B cell (primary cell): ENCODE measurements around the gene GPC5. TPM values are rescaled to one million over a fixed set of nuclear protein-coding genes. Genes with fewer than 3 reads are reported as not detected.

Source experiments
- ATAC-seq: fragments of 200-7000 bp; cut with Tn5 transposase; one replicate; pipeline ENCODE4 v1.10.0; 2021; ENCODE audit warnings: low read depth, mild to moderate bottlenecking, moderate number of reproducible peaks, moderate library complexity
- CTCF ChIA-PET: fragments of 350-600 bp; sonication (Branson Sonifier 250); formaldehyde crosslinking; loops from one replicate; lab custom pipeline; 2021; ENCODE audit warnings: antibody characterized with exemption, inconsistent platforms; lab: Charles Lee
- POLR2A ChIA-PET: fragments of 350-600 bp; sonication (Branson Sonifier 250); formaldehyde crosslinking; loops from one replicate; lab custom pipeline; 2021; ENCODE audit warnings: antibody characterized with exemption; lab: Charles Lee
- DNase-seq: peaks from one replicate; pipeline ENCODE4 v3.0.0; 2013
- H2AFZ ChIP-seq: 2 replicates; pipeline ENCODE4 v1.6.1; 2012; ENCODE audit warnings: mild to moderate bottlenecking, low read depth, low read length; ENCODE audit not compliant: insufficient read depth, poor library complexity, severe bottlenecking
- H3K27ac ChIP-seq, 2 donors: 1 replicate in 1 of 2; 2 replicates in 1 of 2; pipeline ENCODE4 v1.5.1; 2012 to 2013; ENCODE audit warnings: low read length in 2 of 2, mild to moderate bottlenecking in 2 of 2, moderate library complexity in 1 of 2
- H3K27me3 ChIP-seq, 4 experiments: fragments of 200-600 bp in 1 of 4; sonication (generic) in 1 of 4; replicated peaks in 1 of 4; 1 replicate in 2 of 4; 2 replicates in 2 of 4; pipeline versions ENCODE4 v1.6.1 to v1.7.0; 2013 to 2016; ENCODE audit warnings: low read length in 3 of 4, mild to moderate bottlenecking in 2 of 4, mixed read lengths in 1 of 4, moderate library complexity in 1 of 4; ENCODE audit not compliant: insufficient read depth in 4 of 4, control insufficient read depth in 3 of 4; ENCODE audit errors: control extremely low read depth in 1 of 4
- H3K36me3 ChIP-seq, 2 experiments: replicated peaks in 1 of 2; 1 replicate in 1 of 2; 2 replicates in 1 of 2; pipeline versions ENCODE4 v1.6.1 to v1.7.1; 2013; ENCODE audit warnings: low read length in 1 of 2; ENCODE audit not compliant: insufficient read depth in 2 of 2, control insufficient read depth in 1 of 2; ENCODE audit errors: control extremely low read depth in 1 of 2, extremely low read depth in 1 of 2
- H3K4me1 ChIP-seq, 2 donors: fragments of 200-600 bp in 1 of 2; sonication (generic) in 1 of 2; 1 replicate in 1 of 2; 2 replicates in 1 of 2; pipeline versions ENCODE4 v1.5.1 to v1.6.1; 2013 to 2017; ENCODE audit warnings: low read length in 2 of 2; ENCODE audit not compliant: control insufficient read depth in 2 of 2, insufficient read depth in 2 of 2
- H3K4me2 ChIP-seq: replicated peaks from 2 replicates; pipeline ENCODE3; 2012; ENCODE audit warnings: mild to moderate bottlenecking, low read depth, low read length; ENCODE audit not compliant: poor library complexity, severe bottlenecking
- H3K4me3 ChIP-seq, 5 experiments: fragments of 200-600 bp in 1 of 5; sonication (generic) in 1 of 5; 1 replicate in 3 of 5; 2 replicates in 2 of 5; pipeline versions ENCODE4 v1.5.1 to v1.7.0; 2011 to 2016; ENCODE audit warnings: low read length in 4 of 5, mild to moderate bottlenecking in 4 of 5, low read depth in 2 of 5, control low read depth in 1 of 5, moderate library complexity in 1 of 5; ENCODE audit not compliant: insufficient read depth in 1 of 5; ENCODE audit errors: control extremely low read depth in 1 of 5, extremely low read depth in 1 of 5
- H3K79me2 ChIP-seq: fragments of 200-600 bp; sonication (generic); one replicate; pipeline ENCODE4 v1.6.0; 2016; ENCODE audit warnings: low read length; ENCODE audit not compliant: control insufficient read depth, insufficient read depth
- H3K9ac ChIP-seq: fragments of 200-600 bp; sonication (generic); 2 replicates; pipeline ENCODE4 v1.6.1; 2017; ENCODE audit warnings: mild to moderate bottlenecking, low read length, moderate library complexity
- H3K9me3 ChIP-seq, 3 donors: one replicate each; pipeline versions ENCODE4 v1.6.1 to v1.7.1; 2013; ENCODE audit warnings: low read length in 2 of 3; ENCODE audit not compliant: control insufficient read depth in 2 of 3, insufficient read depth in 1 of 3; ENCODE audit errors: control extremely low read depth in 1 of 3
- H4K20me1 ChIP-seq: 2 replicates; pipeline ENCODE4 v1.6.0; 2012; ENCODE audit warnings: mild to moderate bottlenecking, low read length; ENCODE audit not compliant: insufficient read depth, control insufficient read depth, poor library complexity, severe bottlenecking
- H3K27ac Mint-ChIP-seq: one replicate; pipeline ENCODE4 v1.8.0; 2021; ENCODE audit warnings: mixed read lengths
- H3K27me3 Mint-ChIP-seq: one replicate; pipeline ENCODE4 v1.8.0; 2021; ENCODE audit warnings: mixed read lengths
- H3K4me1 Mint-ChIP-seq: one replicate; pipeline ENCODE4 v1.8.0; 2021; ENCODE audit warnings: mixed read lengths
- H3K4me3 Mint-ChIP-seq: one replicate; pipeline ENCODE4 v1.8.0; 2021; ENCODE audit warnings: mixed read lengths
- H3K9me3 Mint-ChIP-seq: one replicate; pipeline ENCODE4 v1.8.0; 2022; ENCODE audit warnings: mixed read lengths; ENCODE audit not compliant: insufficient read depth
- EZH2 ChIP-seq: IDR thresholded peaks from 2 replicates; pipeline ENCODE4 v1.6.1; 2012; ENCODE audit warnings: borderline replicate concordance, low read depth, mild to moderate bottlenecking, moderate library complexity, low read length; ENCODE audit not compliant: insufficient read depth, poor library complexity, severe bottlenecking
- WGBS: methylation state at CpG from one replicate; pipeline ENCODE4 v1.1.5; 2013; ENCODE audit warnings: missing lambda C conversion rate; ENCODE audit not compliant: insufficient coverage; 5-methylcytosine and 5-hydroxymethylcytosine counted together
- intact Hi-C: fragments of 100-400 bp; cut with micrococcal nuclease; formaldehyde crosslinking; loops from one replicate; pipeline ENCODE4 v1.10.0; 2022
- polyA plus RNA-seq: library from polyadenylated mRNA; depleted of rRNA; stranded (reverse); fragments of >200 nt; gene quantifications from 2 replicates; pipeline ENCODE4 v1.2.3, GENCODE V29; 2012
- total RNA-seq, 2 donors: library from RNA; stranded (reverse); fragments of 120-200 nt in 1 of 2; gene quantifications; 1 replicate in 1 of 2; 2 replicates in 1 of 2; pipeline versions ENCODE4 v1.2.3 to v1.2.4, GENCODE V29; 2013 to 2022
- TF ChIP-seq, protein P1 (sequence below): fragments of 200-600 bp; IDR thresholded peaks from one replicate; pipeline ENCODE4 v1.8.0; 2022; ENCODE audit warnings: antibody characterized with exemption, mild to moderate bottlenecking

The GPC5 gene
- total and polyA plus RNA-seq, 2 donors (not counting 1 experiment from before 2014, with no cell fraction given), result 0.15 to 0.30 TPM

DNA sequence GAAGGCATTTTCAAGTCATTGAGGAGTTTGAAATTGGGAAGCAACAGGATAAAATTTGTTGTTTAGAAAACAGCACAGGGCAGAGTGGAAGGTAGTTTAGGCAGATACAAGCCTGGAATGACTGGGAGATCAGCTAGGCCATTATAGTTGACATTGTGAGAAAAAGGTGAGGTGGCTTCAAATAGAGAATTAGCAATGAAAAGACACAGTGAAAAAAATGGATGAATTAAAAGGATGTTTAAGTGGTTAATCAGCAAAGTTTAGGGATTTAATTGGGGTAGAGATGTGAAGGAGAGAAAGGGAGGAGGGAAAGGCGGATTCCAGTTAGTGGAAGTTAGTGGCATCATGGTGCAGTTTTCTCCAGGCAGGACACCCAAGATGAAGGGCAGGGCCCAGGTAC is 1257.7 kb downstream of the GPC5 start:
- WGBS, result 87% methylated on average over 1 of the region's 1 CpG
- H3K27ac Mint-ChIP-seq, result no peak overlapping the region
- no peaks in the 10 kb centered on the region for H3K27me3 Mint-ChIP-seq
- Histone ChIP-seq H3K36me3 (no peaks in the 10 kb centered on the region), H3K4me3 (no peak overlapping the region), H3K9me3 (peaks cover 0 to 4% (median 0%) of the 10 kb centered on the region in 3 donors), H3K79me2 (no peaks in the 10 kb centered on the region), H3K9ac (no peak overlapping the region), H3K27ac (no peak overlapping the region), H3K4me1 (no peaks in the 10 kb centered on the region), H3K4me2 (no peak overlapping the region), H2AFZ (no peak overlapping the region), H3K27me3 (no peaks in the 10 kb centered on the region), H4K20me1 (no peaks in the 10 kb centered on the region)
- intact Hi-C loops, result no loop called here
- DNase-seq (no peak), ATAC-seq (no peak)
- ChIA-PET POLR2A (no interaction called here), CTCF (no interaction called here)
- peaks cover 8% of the 10 kb centered on the region for H3K9me3 Mint-ChIP-seq
- TF ChIP-seq, protein P1, sequence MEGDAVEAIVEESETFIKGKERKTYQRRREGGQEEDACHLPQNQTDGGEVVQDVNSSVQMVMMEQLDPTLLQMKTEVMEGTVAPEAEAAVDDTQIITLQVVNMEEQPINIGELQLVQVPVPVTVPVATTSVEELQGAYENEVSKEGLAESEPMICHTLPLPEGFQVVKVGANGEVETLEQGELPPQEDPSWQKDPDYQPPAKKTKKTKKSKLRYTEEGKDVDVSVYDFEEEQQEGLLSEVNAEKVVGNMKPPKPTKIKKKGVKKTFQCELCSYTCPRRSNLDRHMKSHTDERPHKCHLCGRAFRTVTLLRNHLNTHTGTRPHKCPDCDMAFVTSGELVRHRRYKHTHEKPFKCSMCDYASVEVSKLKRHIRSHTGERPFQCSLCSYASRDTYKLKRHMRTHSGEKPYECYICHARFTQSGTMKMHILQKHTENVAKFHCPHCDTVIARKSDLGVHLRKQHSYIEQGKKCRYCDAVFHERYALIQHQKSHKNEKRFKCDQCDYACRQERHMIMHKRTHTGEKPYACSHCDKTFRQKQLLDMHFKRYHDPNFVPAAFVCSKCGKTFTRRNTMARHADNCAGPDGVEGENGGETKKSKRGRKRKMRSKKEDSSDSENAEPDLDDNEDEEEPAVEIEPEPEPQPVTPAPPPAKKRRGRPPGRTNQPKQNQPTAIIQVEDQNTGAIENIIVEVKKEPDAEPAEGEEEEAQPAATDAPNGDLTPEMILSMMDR, result no peak
- no peak for TF ChIP-seq EZH2
- no peaks in the 10 kb centered on the region for H3K4me1 Mint-ChIP-seq
- H3K4me3 Mint-ChIP-seq, result no peak overlapping the region

DNA sequence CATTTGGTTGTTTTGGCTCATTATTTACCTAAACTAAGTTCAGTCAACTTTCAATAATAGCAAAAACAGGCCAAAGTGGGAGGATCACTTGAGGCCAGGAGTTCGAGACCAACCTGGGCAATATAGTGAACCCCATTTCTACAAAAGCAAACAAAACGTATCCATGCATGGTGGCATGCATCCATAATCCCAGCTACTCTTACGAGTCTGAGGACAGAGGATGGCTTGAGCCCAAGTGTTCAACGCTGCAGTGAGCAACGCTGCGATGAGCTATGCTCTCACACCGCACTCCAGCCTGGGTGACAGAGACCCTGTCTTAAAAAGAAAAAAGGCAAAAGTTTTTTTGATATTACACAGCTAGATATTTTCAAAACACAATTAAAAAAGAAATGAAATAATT is 1258.2 kb downstream of the GPC5 start:
- H3K79me2 ChIP-seq, result no peaks in the 10 kb centered on the region
- peaks cover 0 to 4% (median 0%) of the 10 kb centered on the region in 3 donors for H3K9me3 ChIP-seq
- no peaks in the 10 kb centered on the region for H3K27me3 ChIP-seq
- Mint-ChIP-seq H3K4me3 (no peak overlapping the region), H3K4me1 (no peaks in the 10 kb centered on the region), H3K9me3 (peaks cover 6% of the 10 kb centered on the region), H3K27ac (no peak overlapping the region), H3K27me3 (no peaks in the 10 kb centered on the region)
- no peak overlapping the region for H3K9ac ChIP-seq
- ATAC-seq, result no peak
- no peak overlapping the region for H3K27ac ChIP-seq
- WGBS, result 79% methylated on average over 3 of the region's 7 CpGs
- ChIA-PET CTCF (no interaction called here), POLR2A (no interaction called here)
- TF ChIP-seq, protein P1, result no peak
- TF ChIP-seq EZH2, result no peak
- intact Hi-C loops, result no loop called here
- H3K4me2 ChIP-seq, result no peak overlapping the region
- no peak overlapping the region for H3K4me3 ChIP-seq
- DNase-seq, result no peak
- no peak overlapping the region for H2AFZ ChIP-seq
- H3K36me3 ChIP-seq, result no peaks in the 10 kb centered on the region
- H3K4me1 ChIP-seq, result no peaks in the 10 kb centered on the region
- no peaks in the 10 kb centered on the region for H4K20me1 ChIP-seq
